GM23338 (cell line): ENCODE measurements around the gene ATG2A. TPM values are rescaled to one million over a fixed set of nuclear protein-coding genes. Genes with fewer than 3 reads are reported as not detected.

Source experiments
- ATAC-seq: fragments of 200-7000 bp; cut with Tn5 transposase; 3 replicates; pipeline ENCODE4 v1.9.1; 2020
- DNase-seq: peaks from one replicate; pipeline ENCODE4 v3.0.0-alpha.2; 2015; ENCODE audit warnings: low spot score
- H2AFZ ChIP-seq: fragments of 200-600 bp; sonication (generic); 2 replicates; pipeline ENCODE4 v1.8.0; 2016; ENCODE audit warnings: antibody characterized with exemption, mild to moderate bottlenecking, moderate library complexity
- H3F3A ChIP-seq: fragments of 200-600 bp; sonication (generic); replicated peaks from 2 replicates; pipeline ENCODE4 v1.8.0; 2017; ENCODE audit warnings: antibody characterized with exemption, mixed run types, low read depth
- H3K27ac ChIP-seq: fragments of 200-600 bp; sonication (generic); 2 replicates; pipeline ENCODE4 v1.6.1; 2016; ENCODE audit warnings: low read depth
- H3K27me3 ChIP-seq: fragments of 200-600 bp; sonication (generic); 2 replicates; pipeline ENCODE4 v1.8.0; 2016; ENCODE audit warnings: mild to moderate bottlenecking, mixed run types, moderate library complexity; ENCODE audit not compliant: insufficient read depth
- H3K36me3 ChIP-seq: fragments of 200-600 bp; sonication (generic); 2 replicates; pipeline ENCODE4 v1.8.0; 2016; ENCODE audit warnings: mild to moderate bottlenecking; ENCODE audit not compliant: insufficient read depth
- H3K4me1 ChIP-seq: fragments of 200-600 bp; sonication (generic); 2 replicates; pipeline ENCODE4 v1.8.0; 2016; ENCODE audit warnings: mild to moderate bottlenecking, moderate library complexity; ENCODE audit not compliant: insufficient read depth
- H3K4me2 ChIP-seq: fragments of 200-600 bp; sonication (generic); 2 replicates; pipeline ENCODE4 v1.7.1; 2017; ENCODE audit warnings: mixed run types
- H3K4me3 ChIP-seq: fragments of 200-600 bp; sonication (generic); 2 replicates; pipeline ENCODE4 v1.6.1; 2016; ENCODE audit warnings: mixed run types
- H3K79me2 ChIP-seq: fragments of 200-600 bp; sonication (generic); replicated peaks from 2 replicates; pipeline ENCODE4 v1.8.0; 2017; ENCODE audit warnings: mild to moderate bottlenecking; ENCODE audit not compliant: insufficient read depth
- H3K9me2 ChIP-seq: fragments of 200-600 bp; sonication (generic); 2 replicates; pipeline ENCODE4 v1.8.0; 2017; ENCODE audit not compliant: insufficient read depth
- H4K20me1 ChIP-seq: fragments of 200-600 bp; sonication (generic); replicated peaks from 2 replicates; pipeline ENCODE4 v1.8.0; 2017; ENCODE audit warnings: mild to moderate bottlenecking; ENCODE audit not compliant: insufficient read depth
- H3K27ac Mint-ChIP-seq: 2 replicates; pipeline ENCODE4 v1.8.0; 2020; ENCODE audit warnings: inconsistent platforms, mild to moderate bottlenecking, moderate library complexity, mixed read lengths
- H3K27me3 Mint-ChIP-seq: 3 replicates; pipeline ENCODE4 v1.8.0; 2022; ENCODE audit warnings: low read depth, mild to moderate bottlenecking, moderate library complexity, mixed read lengths, inconsistent platforms; ENCODE audit not compliant: insufficient read depth, poor library complexity
- H3K36me3 Mint-ChIP-seq: 3 replicates; pipeline ENCODE4 v1.8.0; 2021; ENCODE audit warnings: low read depth, mild to moderate bottlenecking, inconsistent platforms, moderate library complexity, mixed read lengths
- H3K4me1 Mint-ChIP-seq: 3 replicates; pipeline ENCODE4 v1.8.0; 2020; ENCODE audit warnings: mild to moderate bottlenecking, inconsistent platforms, mixed read lengths
- H3K4me3 Mint-ChIP-seq: 3 replicates; pipeline ENCODE4 v1.8.0; 2021; ENCODE audit warnings: moderate library complexity, mild to moderate bottlenecking, inconsistent platforms, mixed read lengths
- H3K9me3 Mint-ChIP-seq: 3 replicates; pipeline ENCODE4 v1.8.0; 2020; ENCODE audit warnings: moderate library complexity, mild to moderate bottlenecking, inconsistent platforms, mixed read lengths
- EZH2phosphoT487 ChIP-seq: fragments of 200-600 bp; sonication (generic); IDR thresholded peaks from one replicate; pipeline ENCODE4 v1.8.1; 2018; ENCODE audit warnings: antibody characterized with exemption; ENCODE audit not compliant: unreplicated experiment
- JUNB ChIP-seq: IDR thresholded peaks from one replicate; pipeline ENCODE4 v1.6.1; 2016; ENCODE audit warnings: antibody characterized with exemption; ENCODE audit not compliant: unreplicated experiment
- POLR2AphosphoS5 ChIP-seq: IDR thresholded peaks from 2 replicates; pipeline ENCODE4 v1.6.1; 2016; ENCODE audit warnings: antibody characterized with exemption, low read depth
- ZNF114 ChIP-seq: fragments of 250-450 bp; sonication (Bioruptor Pico); IDR thresholded peaks from 2 replicates; pipeline ENCODE4 v1.5.0; 2020; ENCODE audit warnings: mild to moderate bottlenecking, moderate library complexity
- ZNF331 ChIP-seq: fragments of 250-450 bp; sonication (Bioruptor Pico); IDR thresholded peaks from 2 replicates; pipeline ENCODE4 v1.5.0; 2020; ENCODE audit warnings: low read depth, mild to moderate bottlenecking, moderate library complexity
- polyA plus RNA-seq: library from polyadenylated mRNA; unstranded; fragments of >200 nt; fragmentation: Nextera tagmentation; extraction: Ambion mirVana; gene quantifications from 2 replicates; pipeline ENCODE4 v1.2.1, GENCODE V29; 2016
- total RNA-seq: library from RNA; depleted of rRNA; stranded (reverse); fragments of >200 nt; shearing (Covaris generic); gene quantifications from 2 replicates; pipeline ENCODE4 v1.2.3, GENCODE V29; 2014
- TF ChIP-seq, protein P1 (sequence below): fragments of 250-450 bp; sonication (Bioruptor Pico); IDR thresholded peaks from 2 replicates; pipeline ENCODE4 v1.5.0; 2020; ENCODE audit warnings: mild to moderate bottlenecking, moderate library complexity
- TF ChIP-seq, protein P2 (sequence below): IDR thresholded peaks from 2 replicates; pipeline ENCODE4 v1.6.1; 2016; ENCODE audit warnings: antibody characterized with exemption

ATG2A gene
- total and polyA plus RNA-seq, 2 experiments from 2014 or later: 8.7 to 31.7 TPM

DNA sequence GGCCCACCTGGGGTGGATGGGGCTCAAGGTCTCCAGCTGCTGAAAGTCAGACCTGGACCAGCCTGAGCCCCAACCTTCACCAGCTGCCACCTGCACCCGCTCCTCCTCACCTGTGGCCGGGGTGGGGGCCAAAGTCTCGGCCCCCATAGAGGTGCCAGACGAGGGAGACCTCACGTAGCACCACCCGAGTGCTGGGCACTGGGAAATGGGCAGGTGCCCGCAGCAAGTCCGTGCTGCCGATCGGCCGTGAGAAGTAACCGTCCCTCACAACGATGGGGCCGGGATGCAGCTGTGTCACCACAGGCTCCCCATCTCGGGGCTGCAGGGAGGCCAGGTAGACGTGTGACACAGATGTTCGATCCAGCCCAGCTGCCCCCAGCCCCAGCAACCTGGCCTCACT is 16.2 kb downstream of the ATG2A start (continued):
- TF ChIP-seq, protein P1, sequence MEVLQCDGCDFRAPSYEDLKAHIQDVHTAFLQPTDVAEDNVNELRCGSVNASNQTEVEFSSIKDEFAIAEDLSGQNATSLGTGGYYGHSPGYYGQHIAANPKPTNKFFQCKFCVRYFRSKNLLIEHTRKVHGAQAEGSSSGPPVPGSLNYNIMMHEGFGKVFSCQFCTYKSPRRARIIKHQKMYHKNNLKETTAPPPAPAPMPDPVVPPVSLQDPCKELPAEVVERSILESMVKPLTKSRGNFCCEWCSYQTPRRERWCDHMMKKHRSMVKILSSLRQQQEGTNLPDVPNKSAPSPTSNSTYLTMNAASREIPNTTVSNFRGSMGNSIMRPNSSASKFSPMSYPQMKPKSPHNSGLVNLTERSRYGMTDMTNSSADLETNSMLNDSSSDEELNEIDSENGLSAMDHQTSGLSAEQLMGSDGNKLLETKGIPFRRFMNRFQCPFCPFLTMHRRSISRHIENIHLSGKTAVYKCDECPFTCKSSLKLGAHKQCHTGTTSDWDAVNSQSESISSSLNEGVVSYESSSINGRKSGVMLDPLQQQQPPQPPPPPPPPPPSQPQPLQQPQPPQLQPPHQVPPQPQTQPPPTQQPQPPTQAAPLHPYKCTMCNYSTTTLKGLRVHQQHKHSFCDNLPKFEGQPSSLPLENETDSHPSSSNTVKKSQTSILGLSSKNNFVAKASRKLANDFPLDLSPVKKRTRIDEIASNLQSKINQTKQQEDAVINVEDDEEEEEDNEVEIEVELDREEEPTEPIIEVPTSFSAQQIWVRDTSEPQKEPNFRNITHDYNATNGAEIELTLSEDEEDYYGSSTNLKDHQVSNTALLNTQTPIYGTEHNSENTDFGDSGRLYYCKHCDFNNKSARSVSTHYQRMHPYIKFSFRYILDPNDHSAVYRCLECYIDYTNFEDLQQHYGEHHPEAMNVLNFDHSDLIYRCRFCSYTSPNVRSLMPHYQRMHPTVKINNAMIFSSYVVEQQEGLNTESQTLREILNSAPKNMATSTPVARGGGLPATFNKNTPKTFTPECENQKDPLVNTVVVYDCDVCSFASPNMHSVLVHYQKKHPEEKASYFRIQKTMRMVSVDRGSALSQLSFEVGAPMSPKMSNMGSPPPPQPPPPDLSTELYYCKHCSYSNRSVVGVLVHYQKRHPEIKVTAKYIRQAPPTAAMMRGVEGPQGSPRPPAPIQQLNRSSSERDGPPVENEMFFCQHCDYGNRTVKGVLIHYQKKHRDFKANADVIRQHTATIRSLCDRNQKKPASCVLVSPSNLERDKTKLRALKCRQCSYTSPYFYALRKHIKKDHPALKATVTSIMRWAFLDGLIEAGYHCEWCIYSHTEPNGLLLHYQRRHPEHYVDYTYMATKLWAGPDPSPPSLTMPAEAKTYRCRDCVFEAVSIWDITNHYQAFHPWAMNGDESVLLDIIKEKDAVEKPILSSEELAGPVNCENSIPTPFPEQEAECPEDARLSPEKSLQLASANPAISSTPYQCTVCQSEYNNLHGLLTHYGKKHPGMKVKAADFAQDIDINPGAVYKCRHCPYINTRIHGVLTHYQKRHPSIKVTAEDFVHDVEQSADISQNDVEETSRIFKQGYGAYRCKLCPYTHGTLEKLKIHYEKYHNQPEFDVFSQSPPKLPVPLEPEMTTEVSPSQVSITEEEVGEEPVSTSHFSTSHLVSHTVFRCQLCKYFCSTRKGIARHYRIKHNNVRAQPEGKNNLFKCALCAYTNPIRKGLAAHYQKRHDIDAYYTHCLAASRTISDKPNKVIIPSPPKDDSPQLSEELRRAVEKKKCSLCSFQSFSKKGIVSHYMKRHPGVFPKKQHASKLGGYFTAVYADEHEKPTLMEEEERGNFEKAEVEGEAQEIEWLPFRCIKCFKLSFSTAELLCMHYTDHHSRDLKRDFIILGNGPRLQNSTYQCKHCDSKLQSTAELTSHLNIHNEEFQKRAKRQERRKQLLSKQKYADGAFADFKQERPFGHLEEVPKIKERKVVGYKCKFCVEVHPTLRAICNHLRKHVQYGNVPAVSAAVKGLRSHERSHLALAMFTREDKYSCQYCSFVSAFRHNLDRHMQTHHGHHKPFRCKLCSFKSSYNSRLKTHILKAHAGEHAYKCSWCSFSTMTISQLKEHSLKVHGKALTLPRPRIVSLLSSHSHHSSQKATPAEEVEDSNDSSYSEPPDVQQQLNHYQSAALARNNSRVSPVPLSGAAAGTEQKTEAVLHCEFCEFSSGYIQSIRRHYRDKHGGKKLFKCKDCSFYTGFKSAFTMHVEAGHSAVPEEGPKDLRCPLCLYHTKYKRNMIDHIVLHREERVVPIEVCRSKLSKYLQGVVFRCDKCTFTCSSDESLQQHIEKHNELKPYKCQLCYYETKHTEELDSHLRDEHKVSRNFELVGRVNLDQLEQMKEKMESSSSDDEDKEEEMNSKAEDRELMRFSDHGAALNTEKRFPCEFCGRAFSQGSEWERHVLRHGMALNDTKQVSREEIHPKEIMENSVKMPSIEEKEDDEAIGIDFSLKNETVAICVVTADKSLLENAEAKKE (CRISPR knock-in tag): no peak
- TF ChIP-seq, protein P2, sequence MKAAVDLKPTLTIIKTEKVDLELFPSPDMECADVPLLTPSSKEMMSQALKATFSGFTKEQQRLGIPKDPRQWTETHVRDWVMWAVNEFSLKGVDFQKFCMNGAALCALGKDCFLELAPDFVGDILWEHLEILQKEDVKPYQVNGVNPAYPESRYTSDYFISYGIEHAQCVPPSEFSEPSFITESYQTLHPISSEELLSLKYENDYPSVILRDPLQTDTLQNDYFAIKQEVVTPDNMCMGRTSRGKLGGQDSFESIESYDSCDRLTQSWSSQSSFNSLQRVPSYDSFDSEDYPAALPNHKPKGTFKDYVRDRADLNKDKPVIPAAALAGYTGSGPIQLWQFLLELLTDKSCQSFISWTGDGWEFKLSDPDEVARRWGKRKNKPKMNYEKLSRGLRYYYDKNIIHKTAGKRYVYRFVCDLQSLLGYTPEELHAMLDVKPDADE: no peak
- TF ChIP-seq ZNF331 (no peak), ZNF114 (CRISPR knock-in tag) (no peak), JUNB (no peak)

DNA sequence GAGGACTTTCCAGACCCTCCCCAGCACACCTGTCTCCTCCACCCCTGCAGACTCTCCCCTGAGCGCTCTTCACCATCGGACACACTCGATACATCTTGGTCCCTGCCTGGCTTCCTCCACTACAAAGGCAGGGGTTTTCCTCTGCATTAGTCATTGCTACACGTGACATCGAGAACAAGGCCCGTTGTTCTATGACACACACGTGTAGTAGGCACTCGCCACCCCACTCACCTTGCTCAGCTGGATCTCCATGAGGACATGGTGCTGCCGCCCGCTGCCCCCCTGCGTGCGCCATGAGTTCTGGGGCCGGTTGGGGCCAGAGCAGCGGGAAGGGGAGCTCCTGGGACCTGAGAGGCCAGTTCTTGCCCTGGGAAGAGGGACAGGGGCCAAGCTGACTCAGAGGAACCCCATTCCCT is 16.7 kb downstream of the ATG2A start:
- no peak overlapping the region for H3K27ac Mint-ChIP-seq
- ATAC-seq: no peak
- H3K4me1 Mint-ChIP-seq: no peaks in the 10 kb centered on the region

More for the DNA sequence above, 16.7 kb downstream of the ATG2A start:
- Histone ChIP-seq H3K4me1 (no peaks in the 10 kb centered on the region), H4K20me1 (no peaks in the 10 kb centered on the region; the same call in none of the 2 replicates), H3K27ac (no peak overlapping the region), H3K4me3 (no peak overlapping the region), H3K9me2 (no peaks in the 10 kb centered on the region), H2AFZ (no peak overlapping the region), H3K36me3 (no peaks in the 10 kb centered on the region), H3F3A (no peaks in the 10 kb centered on the region), H3K27me3 (no peaks in the 10 kb centered on the region), H3K4me2 (no peak overlapping the region), H3K79me2 (no peaks in the 10 kb centered on the region)
- TF ChIP-seq EZH2phosphoT487 (no peak), POLR2AphosphoS5 (no peak), ZNF331 (no peak)
- TF ChIP-seq, protein P1 (CRISPR knock-in tag): no peak
- H3K27me3 Mint-ChIP-seq: peaks cover 13% of the 10 kb centered on the region
- DNase-seq: no peak
- no peaks in the 10 kb centered on the region for H3K36me3 Mint-ChIP-seq
- H3K4me3 Mint-ChIP-seq: no peak overlapping the region
- H3K9me3 Mint-ChIP-seq: no peaks in the 10 kb centered on the region
